ENCODE results near the gene KCNG4. TPM values are rescaled to one million over a fixed set of nuclear protein-coding genes. Genes with fewer than 3 reads are reported as not detected.

Gene KCNG4
- total and polyA plus RNA-seq, 9 donors, result not detected

DNA sequence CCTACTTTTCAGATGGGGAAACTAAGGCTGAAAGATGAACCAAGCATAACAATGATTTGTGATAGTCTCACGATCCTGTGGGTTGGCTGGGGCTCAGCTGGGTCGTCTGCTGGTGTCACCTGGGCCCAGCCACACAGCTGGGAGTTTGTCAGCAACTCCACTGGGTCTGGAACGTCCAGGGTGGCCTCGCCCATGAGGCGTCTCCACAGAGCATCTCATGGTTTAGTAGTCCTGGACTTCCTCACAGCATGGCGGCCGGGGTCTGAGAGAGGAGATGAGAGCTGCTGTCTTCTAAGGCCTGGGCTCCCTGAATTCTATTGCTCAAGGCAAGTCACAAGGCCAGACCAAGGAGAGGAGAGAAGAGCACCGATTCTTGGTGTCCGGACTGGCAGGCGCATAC, 30.7 kb upstream of the KCNG4 start:
- no peaks in the 10 kb centered on the region for H3K27me3 ChIP-seq
- no peak for TF ChIP-seq EP300 (IDR thresholded peaks at IDR 0.05)
- TF ChIP-seq, protein P1, sequence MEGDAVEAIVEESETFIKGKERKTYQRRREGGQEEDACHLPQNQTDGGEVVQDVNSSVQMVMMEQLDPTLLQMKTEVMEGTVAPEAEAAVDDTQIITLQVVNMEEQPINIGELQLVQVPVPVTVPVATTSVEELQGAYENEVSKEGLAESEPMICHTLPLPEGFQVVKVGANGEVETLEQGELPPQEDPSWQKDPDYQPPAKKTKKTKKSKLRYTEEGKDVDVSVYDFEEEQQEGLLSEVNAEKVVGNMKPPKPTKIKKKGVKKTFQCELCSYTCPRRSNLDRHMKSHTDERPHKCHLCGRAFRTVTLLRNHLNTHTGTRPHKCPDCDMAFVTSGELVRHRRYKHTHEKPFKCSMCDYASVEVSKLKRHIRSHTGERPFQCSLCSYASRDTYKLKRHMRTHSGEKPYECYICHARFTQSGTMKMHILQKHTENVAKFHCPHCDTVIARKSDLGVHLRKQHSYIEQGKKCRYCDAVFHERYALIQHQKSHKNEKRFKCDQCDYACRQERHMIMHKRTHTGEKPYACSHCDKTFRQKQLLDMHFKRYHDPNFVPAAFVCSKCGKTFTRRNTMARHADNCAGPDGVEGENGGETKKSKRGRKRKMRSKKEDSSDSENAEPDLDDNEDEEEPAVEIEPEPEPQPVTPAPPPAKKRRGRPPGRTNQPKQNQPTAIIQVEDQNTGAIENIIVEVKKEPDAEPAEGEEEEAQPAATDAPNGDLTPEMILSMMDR (IDR thresholded peaks at IDR 0.05), result no peak
- TF ChIP-seq POLR2A (IDR thresholded peaks at IDR 0.05), result no peak
- no peaks in the 10 kb centered on the region for H3K4me1 ChIP-seq (ENCODE audit: insufficient read depth)
- 79 to 83% (median 83%) methylated on average over 8 to 10 of the region's 10 CpGs for WGBS, 3 donors
- H3K36me3 ChIP-seq, result no peaks in the 10 kb centered on the region
- H3K27ac ChIP-seq, result no peak overlapping the region
- no peak overlapping the region for H3K4me3 ChIP-seq
- intact Hi-C loops (cut with DNase I), result loop anchor here in 2 of 4 donors (10.0 kb wide), 1 partner anchor 214 kb away; no protein-coding TSS in a partner anchor
- DNase-seq, result no peak
- no peaks in the 10 kb centered on the region for H3K9me3 ChIP-seq

DNA sequence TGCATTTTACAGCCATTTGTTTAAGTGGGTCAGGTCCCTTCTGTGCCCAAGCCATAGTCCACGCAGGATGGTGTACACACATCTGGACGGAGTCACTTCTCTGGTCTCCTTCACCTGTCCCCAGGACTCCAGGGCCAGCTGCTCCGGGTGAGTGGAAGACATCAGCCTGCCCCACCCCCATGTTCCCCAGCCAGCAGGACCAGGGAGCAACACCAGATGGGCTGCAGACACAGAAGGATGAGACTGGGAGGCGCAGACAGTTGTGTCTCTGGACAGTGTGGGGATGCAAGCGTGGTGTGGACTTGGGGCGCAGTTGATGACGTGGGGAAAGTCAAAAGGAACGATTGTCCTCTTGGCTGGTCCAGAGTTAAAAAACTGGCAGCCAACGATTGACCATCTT, 30.3 kb upstream of the KCNG4 start:
- Histone ChIP-seq H3K27me3 (no peaks in the 10 kb centered on the region), H3K9me3 (no peaks in the 10 kb centered on the region), H3K4me3 (no peak overlapping the region), H3K4me1 (ENCODE audit: insufficient read depth) (no peaks in the 10 kb centered on the region), H3K27ac (no peak overlapping the region), H3K36me3 (no peaks in the 10 kb centered on the region)
- no peak for DNase-seq
- intact Hi-C loops (cut with DNase I), result loop anchor here in 2 of 4 donors (10.0 kb wide), 1 partner anchor 215 kb away; no protein-coding TSS in a partner anchor
- TF ChIP-seq, protein P1 (IDR thresholded peaks at IDR 0.05), result no peak
- TF ChIP-seq EP300 (IDR thresholded peaks at IDR 0.05) (no peak), POLR2A (IDR thresholded peaks at IDR 0.05) (no peak)
- WGBS, 3 donors, result 86 to 88% (median 87%) methylated on average over 9 of the region's 9 CpGs

DNA sequence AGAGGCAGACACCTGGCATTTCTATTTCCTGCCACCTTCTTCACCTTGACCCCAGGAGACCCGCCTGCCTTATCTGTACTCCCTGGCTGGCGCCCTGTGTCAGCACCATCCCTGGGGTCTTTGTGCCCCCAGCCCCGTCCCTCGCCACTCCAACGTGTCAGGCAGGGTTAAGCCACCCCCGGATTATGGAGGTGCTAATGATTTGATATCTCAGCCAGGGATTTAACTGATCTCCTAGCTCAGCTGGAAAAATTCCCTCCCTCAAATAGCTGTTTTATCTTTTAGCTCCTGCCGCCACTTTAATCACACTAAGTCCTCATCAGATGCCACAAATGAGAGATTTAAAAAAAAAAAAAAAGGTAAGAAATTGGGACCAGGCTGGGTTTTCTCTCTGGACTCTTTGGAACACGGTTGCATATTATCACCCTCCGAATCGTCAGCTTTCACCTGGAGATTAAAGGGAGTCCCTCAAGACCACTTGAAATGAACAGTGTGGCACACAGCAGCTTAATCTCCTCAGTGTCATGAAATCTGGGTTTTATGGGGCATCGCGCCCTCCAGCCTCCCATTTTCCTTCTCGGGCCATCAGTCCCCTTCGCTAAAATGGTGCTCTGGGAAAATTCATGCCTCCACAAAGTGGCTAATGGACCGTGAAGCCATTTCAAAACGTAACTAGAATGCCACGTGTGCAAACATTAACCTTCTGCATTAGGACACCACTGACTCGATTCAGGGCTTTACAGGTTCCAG, 28.7 kb upstream of the KCNG4 start:
- WGBS, 3 donors, result 57 to 59% (median 59%) methylated on average over 18 of the region's 18 CpGs
- Histone ChIP-seq H3K4me3 (no peak overlapping the region), H3K9me3 (no peaks in the 10 kb centered on the region), H3K27ac (no peak overlapping the region), H3K27me3 (no peaks in the 10 kb centered on the region), H3K36me3 (no peaks in the 10 kb centered on the region), H3K4me1 (ENCODE audit: insufficient read depth) (no peaks in the 10 kb centered on the region)
- TF ChIP-seq EP300 (IDR thresholded peaks at IDR 0.05) (no peak), POLR2A (IDR thresholded peaks at IDR 0.05) (no peak)
- TF ChIP-seq, protein P1 (IDR thresholded peaks at IDR 0.05), result no peak
- intact Hi-C loops (cut with DNase I), result no loop called here
- DNase-seq, result no peak

DNA sequence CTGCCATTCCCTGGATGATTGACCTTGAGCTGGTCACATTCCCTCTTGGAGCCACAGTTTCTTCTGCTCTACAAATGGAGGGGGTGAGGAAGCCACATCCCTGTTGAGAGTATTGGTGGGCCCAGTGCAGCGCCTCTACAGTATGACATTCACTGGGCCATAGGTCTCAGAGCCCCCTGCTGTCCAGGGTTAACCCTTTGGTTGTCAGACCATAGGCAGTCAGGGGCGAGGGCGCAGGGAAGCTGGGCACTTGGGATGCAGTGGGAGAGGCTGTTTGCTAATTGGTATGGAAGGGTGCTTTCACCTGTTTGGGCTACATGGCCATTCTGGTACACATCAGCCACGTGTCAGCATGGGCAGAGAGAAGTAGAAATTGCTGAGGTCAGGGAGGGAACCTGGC, 27.6 kb upstream of the KCNG4 start:
- 74 to 78% (median 75%) methylated on average over 4 of the region's 4 CpGs for WGBS, 3 donors
- Histone ChIP-seq H3K27me3 (no peaks in the 10 kb centered on the region), H3K4me3 (no peak overlapping the region), H3K36me3 (no peaks in the 10 kb centered on the region), H3K27ac (no peak overlapping the region), H3K4me1 (ENCODE audit: insufficient read depth) (no peaks in the 10 kb centered on the region), H3K9me3 (no peaks in the 10 kb centered on the region)
- intact Hi-C loops (cut with DNase I), result no loop called here
- no peak for DNase-seq
- no peak for TF ChIP-seq EP300 (IDR thresholded peaks at IDR 0.05)
- TF ChIP-seq POLR2A (IDR thresholded peaks at IDR 0.05), result no peak
- TF ChIP-seq, protein P1 (IDR thresholded peaks at IDR 0.05), result no peak

All from ovary (tissue), 9 donors.